Activated CD4-positive, alpha-beta T cell treated with anti-CD3 and anti-CD28 coated beads, Interleukin-2, amount 50 U/mL, for 48 hours (primary cell): ENCODE measurements around the gene RET.

ENCODE experiments used
- DNase-seq, 2 experiments: peaks; one replicate each; pipeline ENCODE4 v3.0.0-alpha.2; 2020

The RET gene

GRCh38 chr10:43064331-43065075 lies 12.4 kb upstream of the RET start:
- DNase-seq: no peak

- DNase-seq: no peak
Observed at GRCh38 chr10:43065234-43065633, 11.6 kb upstream of the RET start.

GRCh38 chr10:43065761-43066160 lies 11.1 kb upstream of the RET start:
- no peak for DNase-seq

GRCh38 chr10:43066481-43066880 lies 10.4 kb upstream of the RET start:
- no peak for DNase-seq

GRCh38 chr10:43067391-43068135 lies 9.3 kb upstream of the RET start:
- no peak for DNase-seq

GRCh38 chr10:43068136-43068395 lies 8.8 kb upstream of the RET start:
- DNase-seq: no peak

- DNase-seq: no peak
Observed at GRCh38 chr10:43068471-43069210, 8.2 kb upstream of the RET start.

- DNase-seq: no peak
Observed at GRCh38 chr10:43069211-43069515, 7.7 kb upstream of the RET start.

- no peak for DNase-seq
Observed at GRCh38 chr10:43069579-43069978, 7.3 kb upstream of the RET start.

- DNase-seq: no peak
Observed at GRCh38 chr10:43070121-43071085, 6.5 kb upstream of the RET start.

- no peak for DNase-seq
Observed at GRCh38 chr10:43071865-43072650, 4.8 kb upstream of the RET start.

- DNase-seq: no peak
Observed at GRCh38 chr10:43073191-43073590, 3.7 kb upstream of the RET start.

GRCh38 chr10:43073721-43074120 lies 3.1 kb upstream of the RET start:
- DNase-seq: no peak

- DNase-seq: no peak
Observed at GRCh38 chr10:43074409-43074808, 2.5 kb upstream of the RET start.

- DNase-seq: no peak
Observed at GRCh38 chr10:43074827-43075611, 1.9 kb upstream of the RET start.

GRCh38 chr10:43075612-43076003 lies 1.3 kb upstream of the RET start:
- DNase-seq: peak in 1 of 2 experiments; percentile 13

GRCh38 chr10:43076311-43076875 lies 476 bp upstream of the RET start:
- peak in 1 of 2 experiments; percentile 12 for DNase-seq

- no peak for DNase-seq
Observed at GRCh38 chr10:43077421-43078171, 727 bp downstream of the RET start.

- DNase-seq: no peak
Observed at GRCh38 chr10:43078175-43078985, 1.5 kb downstream of the RET start.

GRCh38 chr10:43078986-43079273 lies 2.1 kb downstream of the RET start:
- peak; percentile 21 to 31 for DNase-seq
